Gastrocnemius medialis (tissue), 4 donors: Measurements from ENCODE around the gene AHRR.

Source experiments
- POLR2A ChIP-seq, 2 donors: fragments of 450-650 bp; IDR thresholded peaks; one replicate each; pipeline ENCODE4 v1.6.1; 2017; ENCODE audit warnings: antibody characterized with exemption in 2 of 2, mild to moderate bottlenecking in 2 of 2, moderate library complexity in 2 of 2
- TF ChIP-seq, protein P1 (sequence below), 5 experiments: fragments of 450-650 bp in 3 of 5; fragments of 200-600 bp in 2 of 5; sonication (generic) in 2 of 5; IDR thresholded peaks in 4 of 5; conservative IDR thresholded peaks in 1 of 5; 1 replicate in 4 of 5; 2 replicates in 1 of 5; pipeline ENCODE4 v1.5.1; 2016 to 2019; ENCODE audit warnings: antibody characterized with exemption in 5 of 5, mild to moderate bottlenecking in 3 of 5, moderate library complexity in 3 of 5

GRCh38 chr5:313806-314376 is 7.6 kb upstream of the AHRR start:
- TF ChIP-seq, protein P1, sequence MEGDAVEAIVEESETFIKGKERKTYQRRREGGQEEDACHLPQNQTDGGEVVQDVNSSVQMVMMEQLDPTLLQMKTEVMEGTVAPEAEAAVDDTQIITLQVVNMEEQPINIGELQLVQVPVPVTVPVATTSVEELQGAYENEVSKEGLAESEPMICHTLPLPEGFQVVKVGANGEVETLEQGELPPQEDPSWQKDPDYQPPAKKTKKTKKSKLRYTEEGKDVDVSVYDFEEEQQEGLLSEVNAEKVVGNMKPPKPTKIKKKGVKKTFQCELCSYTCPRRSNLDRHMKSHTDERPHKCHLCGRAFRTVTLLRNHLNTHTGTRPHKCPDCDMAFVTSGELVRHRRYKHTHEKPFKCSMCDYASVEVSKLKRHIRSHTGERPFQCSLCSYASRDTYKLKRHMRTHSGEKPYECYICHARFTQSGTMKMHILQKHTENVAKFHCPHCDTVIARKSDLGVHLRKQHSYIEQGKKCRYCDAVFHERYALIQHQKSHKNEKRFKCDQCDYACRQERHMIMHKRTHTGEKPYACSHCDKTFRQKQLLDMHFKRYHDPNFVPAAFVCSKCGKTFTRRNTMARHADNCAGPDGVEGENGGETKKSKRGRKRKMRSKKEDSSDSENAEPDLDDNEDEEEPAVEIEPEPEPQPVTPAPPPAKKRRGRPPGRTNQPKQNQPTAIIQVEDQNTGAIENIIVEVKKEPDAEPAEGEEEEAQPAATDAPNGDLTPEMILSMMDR (IDR thresholded peaks at IDR 0.05 in 4 of 5, conservative IDR thresholded peaks at IDR 0.05 in 1 of 5), result no peak
- TF ChIP-seq POLR2A (IDR thresholded peaks at IDR 0.05), result no peak
